Measurements from ENCODE around the gene SMAD7. TPM values are rescaled to one million over a fixed set of nuclear protein-coding genes. Genes with fewer than 3 reads are reported as not detected.

The SMAD7 gene
- total RNA-seq, 2 donors from 2014 or later, result 23.3 to 44.5 TPM

DNA sequence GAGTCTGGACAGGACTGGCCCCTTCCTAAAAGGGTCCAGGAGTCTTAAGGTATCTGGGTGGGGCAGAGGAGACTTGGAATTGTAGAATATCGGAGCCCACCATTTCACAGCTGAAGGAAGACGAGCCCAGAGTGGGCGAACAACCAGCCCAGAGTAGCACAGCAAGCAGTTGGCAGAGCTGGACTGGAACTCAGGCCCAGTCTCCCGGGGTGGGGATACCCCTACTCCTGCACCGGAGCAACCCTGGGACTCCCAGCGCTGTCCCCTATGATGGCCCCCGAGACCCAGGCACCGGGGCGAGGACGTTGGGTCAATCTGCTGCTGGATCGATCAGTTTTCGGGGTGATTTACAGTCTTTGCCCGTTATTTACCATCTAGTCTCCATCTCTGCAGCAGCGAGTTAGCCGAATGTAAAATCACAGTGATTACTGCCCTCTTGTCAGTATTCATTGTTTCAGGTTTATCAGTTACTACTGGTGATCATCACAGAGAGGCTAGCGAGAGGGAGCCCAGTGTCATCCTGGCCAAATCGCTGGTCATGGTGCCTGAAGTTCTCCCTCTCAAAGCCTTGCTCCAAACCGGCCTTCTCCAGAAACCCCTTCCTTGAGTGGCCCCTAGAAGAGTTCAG is 75.3 kb downstream of the SMAD7 start:
- no peak overlapping the region for H3K27ac ChIP-seq
- no peaks in the 10 kb centered on the region for H3K27me3 ChIP-seq
- WGBS, 2 donors, result 91 to 92% methylated on average over 15 to 18 of the region's 18 CpGs
- peaks cover 7% of the 10 kb centered on the region for H3K4me1 ChIP-seq
- intact Hi-C loops (cut with DNase I), result no loop called here
- TF ChIP-seq, protein P1, sequence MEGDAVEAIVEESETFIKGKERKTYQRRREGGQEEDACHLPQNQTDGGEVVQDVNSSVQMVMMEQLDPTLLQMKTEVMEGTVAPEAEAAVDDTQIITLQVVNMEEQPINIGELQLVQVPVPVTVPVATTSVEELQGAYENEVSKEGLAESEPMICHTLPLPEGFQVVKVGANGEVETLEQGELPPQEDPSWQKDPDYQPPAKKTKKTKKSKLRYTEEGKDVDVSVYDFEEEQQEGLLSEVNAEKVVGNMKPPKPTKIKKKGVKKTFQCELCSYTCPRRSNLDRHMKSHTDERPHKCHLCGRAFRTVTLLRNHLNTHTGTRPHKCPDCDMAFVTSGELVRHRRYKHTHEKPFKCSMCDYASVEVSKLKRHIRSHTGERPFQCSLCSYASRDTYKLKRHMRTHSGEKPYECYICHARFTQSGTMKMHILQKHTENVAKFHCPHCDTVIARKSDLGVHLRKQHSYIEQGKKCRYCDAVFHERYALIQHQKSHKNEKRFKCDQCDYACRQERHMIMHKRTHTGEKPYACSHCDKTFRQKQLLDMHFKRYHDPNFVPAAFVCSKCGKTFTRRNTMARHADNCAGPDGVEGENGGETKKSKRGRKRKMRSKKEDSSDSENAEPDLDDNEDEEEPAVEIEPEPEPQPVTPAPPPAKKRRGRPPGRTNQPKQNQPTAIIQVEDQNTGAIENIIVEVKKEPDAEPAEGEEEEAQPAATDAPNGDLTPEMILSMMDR (IDR thresholded peaks at IDR 0.05), result no peak
- TF ChIP-seq POLR2A (IDR thresholded peaks at IDR 0.05), result no peak
- no peak overlapping the region for H3K4me3 ChIP-seq
- ATAC-seq (no peak), DNase-seq (no peak)
- H3K9me3 ChIP-seq, result no peaks in the 10 kb centered on the region
- no peaks in the 10 kb centered on the region for H3K36me3 ChIP-seq (replicated peaks in 1 of 2; ENCODE audit: insufficient read depth in 1 of 2, low read depth in 2 of 2)

DNA sequence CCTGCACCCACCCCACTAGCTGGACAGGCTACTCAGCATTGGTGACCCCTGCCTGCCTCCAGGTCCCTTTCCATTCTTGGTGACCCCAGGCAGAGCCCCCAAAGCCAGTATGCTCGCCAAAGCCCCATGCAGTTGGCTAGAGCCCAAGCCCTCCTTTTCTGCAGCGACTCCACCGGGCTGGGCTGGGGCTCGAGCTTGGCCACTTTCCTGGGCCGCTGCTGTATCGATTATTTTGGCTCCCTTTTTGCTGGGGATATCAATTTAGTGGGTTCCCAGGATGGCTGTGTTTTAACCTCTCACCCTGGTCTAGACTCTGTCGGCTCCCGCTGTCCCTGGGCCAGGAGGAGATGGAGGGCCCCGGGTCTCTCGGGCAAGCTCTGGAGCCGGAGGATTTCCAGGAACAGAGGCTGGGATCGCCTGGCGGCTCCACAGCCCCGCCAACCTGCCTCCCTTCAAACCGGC is 76.0 kb downstream of the SMAD7 start:
- H3K4me1 ChIP-seq, result peaks cover 7% of the 10 kb centered on the region
- H3K4me3 ChIP-seq, result no peak overlapping the region
- no peaks in the 10 kb centered on the region for H3K27me3 ChIP-seq
- TF ChIP-seq, protein P1 (IDR thresholded peaks at IDR 0.05), result no peak
- no peak for TF ChIP-seq POLR2A (IDR thresholded peaks at IDR 0.05)
- intact Hi-C loops (cut with DNase I), result no loop called here
- whole genome bisulfite sequencing, 2 donors, result 73 to 82% methylated on average over 15 of the region's 15 CpGs
- no peak for DNase-seq
- no peak overlapping the region for H3K27ac ChIP-seq
- no peak for ATAC-seq
- no peaks in the 10 kb centered on the region for H3K9me3 ChIP-seq
- H3K36me3 ChIP-seq (replicated peaks in 1 of 2; ENCODE audit: insufficient read depth in 1 of 2, low read depth in 2 of 2), result no peaks in the 10 kb centered on the region

DNA sequence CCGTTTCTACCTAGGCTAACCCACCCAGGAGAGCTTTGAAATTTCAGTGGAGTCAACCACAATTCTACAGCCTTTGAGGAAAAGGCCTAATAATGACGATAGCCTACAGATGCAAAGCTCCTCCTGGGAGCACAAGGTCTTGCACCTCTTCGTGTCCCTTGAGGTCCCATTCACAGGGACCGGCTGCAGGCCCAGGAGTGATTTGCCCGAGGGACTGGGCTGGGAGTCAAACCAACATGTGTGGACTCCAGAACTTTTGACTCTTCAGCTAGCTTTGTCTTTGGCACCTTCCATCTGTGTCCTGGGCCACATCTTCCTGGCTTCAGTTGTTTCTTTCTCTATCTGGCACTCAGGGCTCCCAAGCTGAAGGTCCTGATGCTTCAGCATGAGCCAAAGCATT is 76.5 kb downstream of the SMAD7 start:
- Histone ChIP-seq H3K27ac (no peak overlapping the region), H3K27me3 (no peaks in the 10 kb centered on the region), H3K4me1 (peaks cover 2% of the 10 kb centered on the region), H3K4me3 (no peak overlapping the region), H3K9me3 (no peaks in the 10 kb centered on the region), H3K36me3 (replicated peaks in 1 of 2; ENCODE audit: insufficient read depth in 1 of 2, low read depth in 2 of 2) (no peaks in the 10 kb centered on the region)
- WGBS, 2 donors, result 88 to 90% methylated on average over 5 of the region's 5 CpGs
- no peak for TF ChIP-seq POLR2A (IDR thresholded peaks at IDR 0.05)
- TF ChIP-seq, protein P1 (IDR thresholded peaks at IDR 0.05), result no peak
- DNase-seq (no peak), ATAC-seq (no peak)
- intact Hi-C loops (cut with DNase I), result no loop called here

DNA sequence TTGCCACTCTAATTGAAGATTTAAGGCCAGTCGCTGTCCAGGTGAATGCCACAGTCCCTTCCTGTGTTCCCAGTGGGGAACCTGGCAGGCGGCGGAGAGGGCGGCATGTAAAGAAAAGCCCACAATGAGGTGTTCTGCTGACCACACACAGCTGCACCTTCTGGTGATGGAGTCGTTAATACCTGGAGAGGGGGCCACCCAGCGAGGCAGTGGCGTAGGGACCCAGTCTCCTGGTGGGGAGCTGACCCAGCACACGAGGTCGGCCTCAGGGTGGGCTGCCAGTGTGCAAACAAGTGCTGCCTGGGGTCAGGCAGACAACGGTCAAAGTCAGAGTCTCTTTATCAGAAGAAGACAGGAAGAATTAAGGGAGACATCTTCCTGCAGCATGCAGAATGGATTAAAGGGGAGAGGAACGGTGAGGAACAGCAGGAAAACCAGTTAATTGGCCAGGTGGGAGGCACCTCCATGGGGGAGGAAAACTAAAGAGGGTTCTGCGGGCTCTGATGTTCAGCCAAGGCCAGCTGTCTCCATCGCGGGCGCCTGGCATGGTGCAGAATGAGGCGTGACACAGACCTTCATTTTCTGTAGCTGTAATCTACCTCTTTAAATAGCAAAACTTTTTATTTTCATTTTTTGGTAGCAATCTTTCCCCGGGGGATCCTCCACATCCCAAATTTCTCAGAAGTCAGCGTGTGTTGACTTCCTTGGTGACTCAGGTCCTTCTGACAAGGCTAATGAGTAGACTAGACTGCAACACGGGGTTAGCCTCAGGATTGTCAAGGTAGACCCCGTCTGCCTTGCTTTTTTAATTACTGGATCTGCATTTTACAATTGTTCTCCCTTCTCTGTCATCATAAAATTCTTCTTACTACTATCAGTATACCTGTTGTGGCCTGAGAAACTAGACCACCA is 78.3 kb downstream of the SMAD7 start:
- DNase-seq, result no peak
- H3K4me3 ChIP-seq, result no peak overlapping the region
- intact Hi-C loops (cut with DNase I), result no loop called here
- no peak for ATAC-seq
- H3K27me3 ChIP-seq, result no peaks in the 10 kb centered on the region
- TF ChIP-seq, protein P1 (IDR thresholded peaks at IDR 0.05), result no peak
- no peaks in the 10 kb centered on the region for H3K9me3 ChIP-seq
- no peaks in the 10 kb centered on the region for H3K36me3 ChIP-seq (replicated peaks in 1 of 2; ENCODE audit: insufficient read depth in 1 of 2, low read depth in 2 of 2)
- 79 to 82% methylated on average over 17 to 20 of the region's 20 CpGs for WGBS, 2 donors
- peak overlapping the region in 1 of 4 donors; percentile 13 for H3K27ac ChIP-seq
- no peaks in the 10 kb centered on the region for H3K4me1 ChIP-seq

All from body of pancreas (tissue), 4 donors.